WI38 (cell line): ENCODE data around the gene DPH6.

Source experiments
- H3K4me3 ChIP-seq: 2 replicates; pipeline ENCODE4 v1.5.1; 2011; ENCODE audit warnings: low read depth, mild to moderate bottlenecking, control low read depth, low read length
- TF ChIP-seq, protein P1 (sequence below): IDR thresholded peaks from 2 replicates; pipeline ENCODE4 v1.5.1; 2012; ENCODE audit warnings: low read depth, mild to moderate bottlenecking, control low read depth, low read length

Gene DPH6

DNA sequence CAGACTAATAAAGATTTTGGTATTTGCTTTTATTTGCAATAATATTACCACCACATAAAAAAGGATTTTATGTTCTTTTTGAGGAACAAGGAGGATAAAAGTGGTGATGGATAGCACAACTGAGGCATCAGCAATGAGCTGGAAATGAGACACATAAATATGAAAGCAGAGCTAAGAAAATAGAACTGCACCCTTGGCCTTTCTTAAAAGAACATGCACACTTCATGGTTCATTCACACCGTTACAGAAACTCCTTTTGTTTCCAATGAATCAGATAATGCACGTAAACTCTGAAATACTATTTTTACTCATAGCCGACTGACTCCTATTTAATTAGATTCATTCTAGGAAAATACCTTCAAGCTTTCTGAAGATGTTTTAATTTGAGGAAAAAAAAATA lies 19.9 kb upstream of the DPH6 start:
- no peak overlapping the region for H3K4me3 ChIP-seq
- TF ChIP-seq, protein P1, sequence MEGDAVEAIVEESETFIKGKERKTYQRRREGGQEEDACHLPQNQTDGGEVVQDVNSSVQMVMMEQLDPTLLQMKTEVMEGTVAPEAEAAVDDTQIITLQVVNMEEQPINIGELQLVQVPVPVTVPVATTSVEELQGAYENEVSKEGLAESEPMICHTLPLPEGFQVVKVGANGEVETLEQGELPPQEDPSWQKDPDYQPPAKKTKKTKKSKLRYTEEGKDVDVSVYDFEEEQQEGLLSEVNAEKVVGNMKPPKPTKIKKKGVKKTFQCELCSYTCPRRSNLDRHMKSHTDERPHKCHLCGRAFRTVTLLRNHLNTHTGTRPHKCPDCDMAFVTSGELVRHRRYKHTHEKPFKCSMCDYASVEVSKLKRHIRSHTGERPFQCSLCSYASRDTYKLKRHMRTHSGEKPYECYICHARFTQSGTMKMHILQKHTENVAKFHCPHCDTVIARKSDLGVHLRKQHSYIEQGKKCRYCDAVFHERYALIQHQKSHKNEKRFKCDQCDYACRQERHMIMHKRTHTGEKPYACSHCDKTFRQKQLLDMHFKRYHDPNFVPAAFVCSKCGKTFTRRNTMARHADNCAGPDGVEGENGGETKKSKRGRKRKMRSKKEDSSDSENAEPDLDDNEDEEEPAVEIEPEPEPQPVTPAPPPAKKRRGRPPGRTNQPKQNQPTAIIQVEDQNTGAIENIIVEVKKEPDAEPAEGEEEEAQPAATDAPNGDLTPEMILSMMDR: no peak

DNA sequence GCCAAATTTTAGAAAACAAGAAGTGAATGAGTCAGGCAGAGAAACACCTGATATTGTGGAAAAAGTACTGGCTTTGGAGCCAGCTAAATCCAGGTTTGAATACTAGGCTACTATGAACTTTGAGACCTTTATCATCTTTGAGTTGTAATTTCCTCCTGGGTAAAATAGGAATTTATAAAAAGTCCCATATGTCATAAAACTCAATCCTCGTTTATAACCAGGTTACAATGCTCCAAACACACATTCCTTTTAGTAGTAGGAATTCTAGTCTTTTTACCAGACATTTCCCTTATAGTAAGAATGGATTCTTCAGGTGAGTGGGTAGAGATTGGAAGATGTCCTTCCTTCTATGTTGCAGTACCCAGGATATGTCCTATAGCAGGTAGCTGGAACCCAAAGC lies 16.7 kb upstream of the DPH6 start:
- H3K4me3 ChIP-seq: no peak overlapping the region
- TF ChIP-seq, protein P1: no peak

- TF ChIP-seq, protein P1: no peak
- no peak overlapping the region for H3K4me3 ChIP-seq
Measured at GRCh38 chr15:35561308-35561707, 15.3 kb upstream of the DPH6 start.

DNA sequence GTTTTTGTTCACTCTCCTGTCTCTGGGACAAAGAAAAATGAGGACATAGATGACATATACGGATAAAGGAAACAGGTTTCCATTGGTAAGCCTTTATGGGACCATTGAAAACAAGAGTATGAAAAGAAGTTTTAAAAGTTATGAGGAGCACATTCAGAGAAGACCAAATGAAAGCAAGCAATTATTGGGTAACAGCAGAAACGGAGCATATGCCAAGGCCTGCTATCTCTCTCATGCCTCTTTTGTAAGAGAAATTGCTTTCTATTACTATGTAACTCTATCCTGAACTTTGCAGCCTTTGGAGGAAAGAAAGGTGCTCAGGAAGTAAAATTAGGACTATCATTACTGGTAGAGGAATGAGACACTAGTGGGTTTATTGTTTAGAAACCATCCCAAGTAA lies 14.9 kb upstream of the DPH6 start:
- TF ChIP-seq, protein P1: no peak
- no peak overlapping the region for H3K4me3 ChIP-seq

- H3K4me3 ChIP-seq: no peak overlapping the region
- TF ChIP-seq, protein P1: no peak
Measured at GRCh38 chr15:35560258-35560657, 14.3 kb upstream of the DPH6 start.

DNA sequence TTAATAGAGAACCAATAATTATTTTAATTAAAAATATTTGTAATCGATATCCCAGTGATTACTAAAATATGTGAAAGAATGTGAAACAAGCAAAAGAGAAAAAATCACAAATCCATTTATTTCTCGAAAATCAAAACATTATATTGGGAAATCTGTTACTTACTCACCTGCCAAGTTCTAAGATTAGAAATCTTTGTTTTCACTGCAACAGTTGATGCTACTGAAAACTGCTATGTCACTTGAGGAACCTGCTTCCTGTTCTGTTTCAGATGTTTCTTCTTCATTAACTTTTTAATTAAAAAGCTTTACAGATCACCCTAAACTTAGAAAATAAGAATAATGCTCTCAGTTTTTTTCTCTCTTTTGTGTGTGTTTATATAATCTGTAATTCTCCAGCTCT lies 13.7 kb upstream of the DPH6 start:
- H3K4me3 ChIP-seq: no peak overlapping the region
- TF ChIP-seq, protein P1: no peak

GRCh38 chr15:35557544-35557943 lies 11.6 kb upstream of the DPH6 start:
- TF ChIP-seq, protein P1: no peak

More at GRCh38 chr15:35557544-35557943, 11.6 kb upstream of the DPH6 start:
- H3K4me3 ChIP-seq: no peak overlapping the region
